ENCODE measurements around the gene TIGD7.

DNA sequence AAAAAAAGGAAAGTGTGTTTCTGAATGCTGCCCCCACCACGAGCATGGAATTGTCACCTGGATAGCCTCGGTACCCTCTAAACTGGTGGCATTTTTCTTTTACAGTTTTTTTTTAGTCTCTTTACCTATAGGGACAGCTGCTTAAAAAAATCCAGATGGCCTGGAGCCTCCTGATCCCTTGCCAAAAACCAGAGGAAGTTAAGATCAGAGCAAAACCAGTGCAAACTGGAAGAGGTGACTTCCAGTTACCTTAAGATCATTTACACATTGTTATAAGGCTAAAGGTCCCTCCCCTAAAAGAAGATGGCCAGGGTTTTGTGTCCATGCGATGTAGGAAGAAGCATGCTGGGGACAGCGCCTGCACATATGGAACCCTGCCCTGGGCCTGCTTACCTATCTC is 52.3 kb downstream of the TIGD7 start:
- TF ChIP-seq EZH2 (IDR thresholded peaks at IDR 0.05; ENCODE audit: borderline replicate concordance, low read length), result no peak
- TF ChIP-seq, protein P1, sequence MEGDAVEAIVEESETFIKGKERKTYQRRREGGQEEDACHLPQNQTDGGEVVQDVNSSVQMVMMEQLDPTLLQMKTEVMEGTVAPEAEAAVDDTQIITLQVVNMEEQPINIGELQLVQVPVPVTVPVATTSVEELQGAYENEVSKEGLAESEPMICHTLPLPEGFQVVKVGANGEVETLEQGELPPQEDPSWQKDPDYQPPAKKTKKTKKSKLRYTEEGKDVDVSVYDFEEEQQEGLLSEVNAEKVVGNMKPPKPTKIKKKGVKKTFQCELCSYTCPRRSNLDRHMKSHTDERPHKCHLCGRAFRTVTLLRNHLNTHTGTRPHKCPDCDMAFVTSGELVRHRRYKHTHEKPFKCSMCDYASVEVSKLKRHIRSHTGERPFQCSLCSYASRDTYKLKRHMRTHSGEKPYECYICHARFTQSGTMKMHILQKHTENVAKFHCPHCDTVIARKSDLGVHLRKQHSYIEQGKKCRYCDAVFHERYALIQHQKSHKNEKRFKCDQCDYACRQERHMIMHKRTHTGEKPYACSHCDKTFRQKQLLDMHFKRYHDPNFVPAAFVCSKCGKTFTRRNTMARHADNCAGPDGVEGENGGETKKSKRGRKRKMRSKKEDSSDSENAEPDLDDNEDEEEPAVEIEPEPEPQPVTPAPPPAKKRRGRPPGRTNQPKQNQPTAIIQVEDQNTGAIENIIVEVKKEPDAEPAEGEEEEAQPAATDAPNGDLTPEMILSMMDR (conservative IDR thresholded peaks at IDR 0.05 in 1 of 2, IDR thresholded peaks at IDR 0.05 in 1 of 2; ENCODE audit: extremely low read depth in 1 of 2, insufficient read depth in 1 of 2, low read depth in 1 of 2, low read length in 2 of 2), result no peak
